HG03439 (cell line): ENCODE results near the gene TSPYL6.

Experiments
- ATAC-seq: cut with Tn5 transposase; IDR thresholded peaks from one replicate; pipeline ENCODE4 v1.9.1; 2021; ENCODE audit warnings: mild to moderate bottlenecking, moderate library complexity; ENCODE audit not compliant: unreplicated experiment

Gene TSPYL6

GRCh38 chr2:54206596-54206995, 49.4 kb downstream of the TSPYL6 start:
- ATAC-seq: peak; percentile 51

- ATAC-seq: no peak
Observed at GRCh38 chr2:54204476-54204875, 51.6 kb downstream of the TSPYL6 start.
